Measurements from ENCODE around the gene LPCAT1.

Gene LPCAT1

GRCh38 chr5:1453613-1454012, 70.1 kb downstream of the LPCAT1 start:
- Histone ChIP-seq H3K4me3 (no peak overlapping the region), H3K27ac (no peak overlapping the region)
- TF ChIP-seq, protein P1, sequence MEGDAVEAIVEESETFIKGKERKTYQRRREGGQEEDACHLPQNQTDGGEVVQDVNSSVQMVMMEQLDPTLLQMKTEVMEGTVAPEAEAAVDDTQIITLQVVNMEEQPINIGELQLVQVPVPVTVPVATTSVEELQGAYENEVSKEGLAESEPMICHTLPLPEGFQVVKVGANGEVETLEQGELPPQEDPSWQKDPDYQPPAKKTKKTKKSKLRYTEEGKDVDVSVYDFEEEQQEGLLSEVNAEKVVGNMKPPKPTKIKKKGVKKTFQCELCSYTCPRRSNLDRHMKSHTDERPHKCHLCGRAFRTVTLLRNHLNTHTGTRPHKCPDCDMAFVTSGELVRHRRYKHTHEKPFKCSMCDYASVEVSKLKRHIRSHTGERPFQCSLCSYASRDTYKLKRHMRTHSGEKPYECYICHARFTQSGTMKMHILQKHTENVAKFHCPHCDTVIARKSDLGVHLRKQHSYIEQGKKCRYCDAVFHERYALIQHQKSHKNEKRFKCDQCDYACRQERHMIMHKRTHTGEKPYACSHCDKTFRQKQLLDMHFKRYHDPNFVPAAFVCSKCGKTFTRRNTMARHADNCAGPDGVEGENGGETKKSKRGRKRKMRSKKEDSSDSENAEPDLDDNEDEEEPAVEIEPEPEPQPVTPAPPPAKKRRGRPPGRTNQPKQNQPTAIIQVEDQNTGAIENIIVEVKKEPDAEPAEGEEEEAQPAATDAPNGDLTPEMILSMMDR (IDR thresholded peaks at IDR 0.05), result no peak
- DNase-seq (ENCODE audit: low spot score), result no peak

- no peak overlapping the region for H3K27ac ChIP-seq
- DNase-seq (ENCODE audit: low spot score), result no peak
- H3K4me3 ChIP-seq, result no peak overlapping the region
- TF ChIP-seq, protein P1 (IDR thresholded peaks at IDR 0.05), result no peak
Observed at GRCh38 chr5:1449081-1449630, 74.6 kb downstream of the LPCAT1 start.

DNA sequence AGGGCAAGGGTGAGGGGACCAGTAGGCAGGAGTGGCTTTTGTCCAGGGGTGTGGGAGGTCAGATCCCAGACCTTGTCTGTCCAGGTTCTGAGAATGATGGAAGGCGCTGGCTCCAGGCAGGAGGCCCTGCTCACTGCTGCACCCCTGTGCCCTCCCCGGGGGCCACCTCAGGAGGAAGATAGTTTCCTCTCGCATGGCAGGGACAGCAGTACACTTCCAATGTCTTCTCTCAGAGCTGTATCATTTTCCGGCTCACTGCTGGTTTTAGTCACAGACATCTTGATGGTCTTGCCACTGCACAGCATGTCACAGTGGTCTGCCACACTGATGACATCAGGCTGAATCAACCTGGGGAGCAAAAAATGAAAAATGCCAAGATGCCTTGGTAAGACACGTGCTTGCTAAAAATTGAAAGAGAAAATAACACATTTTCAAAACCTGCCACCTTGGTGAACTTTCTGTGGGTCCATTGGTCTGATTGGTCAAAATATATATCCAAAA, 75.2 kb downstream of the LPCAT1 start:
- DNase-seq (ENCODE audit: low spot score), result no peak

DNA sequence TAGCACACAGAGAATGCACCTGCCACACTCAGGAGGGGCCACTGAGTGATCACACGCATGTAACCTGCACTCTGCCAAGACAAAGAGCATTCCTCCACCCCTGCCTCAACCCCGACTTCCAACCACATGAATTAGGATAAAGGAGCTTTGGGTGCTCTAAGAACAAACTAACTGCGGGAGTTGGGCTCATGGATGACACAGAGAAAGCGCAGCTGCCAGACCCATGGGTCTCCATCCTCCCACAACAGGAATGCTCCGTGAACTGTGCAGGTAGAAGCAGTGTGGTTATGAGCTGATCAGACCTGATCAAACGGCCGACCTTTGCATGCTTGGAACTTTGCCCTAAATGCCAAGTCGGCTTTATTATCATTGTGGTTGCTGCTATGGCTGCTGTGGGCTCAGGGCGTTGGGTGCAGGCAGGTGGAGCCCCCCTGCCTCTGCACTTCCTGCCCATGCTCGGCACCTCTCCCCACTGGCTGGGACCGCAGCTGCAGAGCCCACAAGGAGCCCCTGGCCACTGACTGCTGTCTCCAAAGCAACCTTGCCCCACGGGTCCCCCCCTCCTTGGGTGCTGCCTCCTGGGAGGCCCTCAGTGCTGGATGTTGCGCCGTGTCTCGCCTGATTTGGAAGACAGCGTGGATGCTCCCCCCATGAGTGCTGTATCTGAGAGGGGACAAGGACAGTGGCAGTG, 75.9 kb downstream of the LPCAT1 start:
- TF ChIP-seq, protein P1 (IDR thresholded peaks at IDR 0.05), result no peak
- H3K4me3 ChIP-seq, result no peak overlapping the region
- no peak overlapping the region for H3K27ac ChIP-seq
- peak; percentile 53 for DNase-seq (ENCODE audit: low spot score)

More for the DNA sequence above, 75.2 kb downstream of the LPCAT1 start:
- TF ChIP-seq, protein P1 (IDR thresholded peaks at IDR 0.05), result no peak
- H3K4me3 ChIP-seq, result no peak overlapping the region
- no peak overlapping the region for H3K27ac ChIP-seq

- TF ChIP-seq, protein P1 (IDR thresholded peaks at IDR 0.05), result no peak
- Histone ChIP-seq H3K27ac (no peak overlapping the region), H3K4me3 (no peak overlapping the region)
- no peak for DNase-seq (ENCODE audit: low spot score)
Observed at GRCh38 chr5:1446602-1447343, 77.0 kb downstream of the LPCAT1 start.

GRCh38 chr5:1445689-1446601, 77.8 kb downstream of the LPCAT1 start:
- TF ChIP-seq, protein P1 (IDR thresholded peaks at IDR 0.05), result no peak
- Histone ChIP-seq H3K4me3 (peak overlapping the region; percentile 58), H3K27ac (no peak overlapping the region)
- DNase-seq (ENCODE audit: low spot score), result no peak

Data from coronary artery (tissue), 2 donors.